22Rv1 (cell line): ENCODE data around the gene TOP1.

Experiments
- ZFX ChIP-seq: fragments of 450-650 bp; IDR thresholded peaks from 2 replicates; pipeline ENCODE4 v1.6.1; 2017; ENCODE audit warnings: antibody characterized with exemption, borderline replicate concordance
- TF ChIP-seq, protein P1 (sequence below): fragments of 450-650 bp; IDR thresholded peaks from 2 replicates; pipeline ENCODE4 v1.5.1; 2017; ENCODE audit warnings: mild to moderate bottlenecking

DNA sequence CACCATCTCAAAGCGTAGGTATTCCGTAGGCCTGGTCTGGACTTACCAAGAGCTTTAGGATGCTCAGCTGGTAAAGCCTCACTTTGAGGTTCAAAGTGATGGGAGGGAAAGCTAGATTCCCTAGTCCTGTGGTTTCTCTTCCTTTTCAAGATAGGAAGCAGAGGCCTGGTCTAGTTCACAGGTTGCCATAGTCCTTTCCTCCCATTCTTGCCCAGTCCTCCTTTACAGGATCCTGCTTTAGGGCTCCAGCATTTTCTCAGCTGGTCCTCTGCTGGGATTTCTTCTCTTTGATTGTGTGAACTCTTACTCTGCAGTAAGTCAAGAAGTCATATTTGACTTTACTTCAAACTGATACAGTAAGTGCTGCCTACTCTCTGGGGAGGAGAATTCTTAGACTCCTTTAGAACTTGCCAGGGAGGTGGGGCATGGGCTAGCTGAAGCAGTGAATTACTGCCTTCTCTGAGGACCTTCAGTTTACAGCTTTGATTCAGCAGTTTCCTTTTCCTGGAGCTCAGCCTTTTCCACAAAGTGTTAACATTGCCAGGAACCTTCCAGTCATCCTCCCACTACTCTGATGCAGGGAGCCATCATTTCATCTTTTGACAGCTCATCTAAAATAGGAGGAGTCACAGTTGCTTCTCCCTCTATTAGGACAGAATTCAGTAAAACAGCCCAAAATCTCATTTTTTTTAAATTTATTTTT is 65.9 kb downstream of the TOP1 start:
- TF ChIP-seq, protein P1, sequence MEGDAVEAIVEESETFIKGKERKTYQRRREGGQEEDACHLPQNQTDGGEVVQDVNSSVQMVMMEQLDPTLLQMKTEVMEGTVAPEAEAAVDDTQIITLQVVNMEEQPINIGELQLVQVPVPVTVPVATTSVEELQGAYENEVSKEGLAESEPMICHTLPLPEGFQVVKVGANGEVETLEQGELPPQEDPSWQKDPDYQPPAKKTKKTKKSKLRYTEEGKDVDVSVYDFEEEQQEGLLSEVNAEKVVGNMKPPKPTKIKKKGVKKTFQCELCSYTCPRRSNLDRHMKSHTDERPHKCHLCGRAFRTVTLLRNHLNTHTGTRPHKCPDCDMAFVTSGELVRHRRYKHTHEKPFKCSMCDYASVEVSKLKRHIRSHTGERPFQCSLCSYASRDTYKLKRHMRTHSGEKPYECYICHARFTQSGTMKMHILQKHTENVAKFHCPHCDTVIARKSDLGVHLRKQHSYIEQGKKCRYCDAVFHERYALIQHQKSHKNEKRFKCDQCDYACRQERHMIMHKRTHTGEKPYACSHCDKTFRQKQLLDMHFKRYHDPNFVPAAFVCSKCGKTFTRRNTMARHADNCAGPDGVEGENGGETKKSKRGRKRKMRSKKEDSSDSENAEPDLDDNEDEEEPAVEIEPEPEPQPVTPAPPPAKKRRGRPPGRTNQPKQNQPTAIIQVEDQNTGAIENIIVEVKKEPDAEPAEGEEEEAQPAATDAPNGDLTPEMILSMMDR = no peak
- no peak for TF ChIP-seq ZFX
